T-cell (primary cell): ENCODE results near the gene DLEC1. TPM values are rescaled to one million over a fixed set of nuclear protein-coding genes. Genes with fewer than 3 reads are reported as not detected.
A peak's percentile ranks its signal among the peaks of the same experiment; 100 is the strongest.

Experiments
- ATAC-seq, 4 experiments: fragments of 200-7000 bp in 3 of 4; fragments of 150-1000 bp in 1 of 4; cut with Tn5 transposase; replicated peaks in 1 of 4; 1 replicate in 3 of 4; 2 replicates in 1 of 4; pipeline ENCODE4 v1.10.0; 2021; ENCODE audit warnings: moderate library complexity in 3 of 4, mild to moderate bottlenecking in 2 of 4, moderate number of reproducible peaks in 1 of 4
- CTCF ChIA-PET, 2 donors: fragments of 300-600 bp; sonication (Branson Sonifier 250); formaldehyde crosslinking; loops; one replicate each; lab custom pipeline; 2022; ENCODE audit warnings: antibody characterized with exemption in 2 of 2; lab: Charles Lee
- POLR2A ChIA-PET, 2 donors: fragments of 300-600 bp; sonication (Branson Sonifier 250); formaldehyde crosslinking; loops; one replicate each; lab custom pipeline; 2022; ENCODE audit warnings: antibody characterized with exemption in 2 of 2; lab: Charles Lee
- DNase-seq, 35 experiments: peaks; one replicate each; pipeline versions ENCODE4 v3.0.0 to v3.0.0-alpha.2; 2013 to 2023
- H3K27ac ChIP-seq: one replicate; pipeline ENCODE4 v1.5.1; 2013; ENCODE audit warnings: low read length
- H3K27me3 ChIP-seq, 2 experiments: replicated peaks in 1 of 2; 1 replicate in 1 of 2; 2 replicates in 1 of 2; pipeline versions ENCODE4 v1.6.1 to v1.7.0; 2013; ENCODE audit warnings: low read length in 1 of 2, mixed read lengths in 1 of 2; ENCODE audit not compliant: control insufficient read depth in 2 of 2, insufficient read depth in 2 of 2; ENCODE audit errors: extremely low read depth in 1 of 2
- H3K36me3 ChIP-seq, 2 donors: 1 replicate in 1 of 2; 2 replicates in 1 of 2; pipeline versions ENCODE4 v1.6.1 to v1.7.0; 2013; ENCODE audit warnings: low read length in 1 of 2; ENCODE audit not compliant: control insufficient read depth in 2 of 2, insufficient read depth in 1 of 2; ENCODE audit errors: extremely low read depth in 1 of 2
- H3K4me1 ChIP-seq, 2 experiments: 1 replicate in 1 of 2; 2 replicates in 1 of 2; pipeline versions ENCODE4 v1.6.1 to v1.7.0; 2013; ENCODE audit warnings: low read length in 2 of 2, mixed read lengths in 1 of 2; ENCODE audit not compliant: insufficient read depth in 2 of 2, control insufficient read depth in 1 of 2; ENCODE audit errors: extremely low read depth in 1 of 2
- H3K4me3 ChIP-seq, 2 donors: 1 replicate in 1 of 2; 2 replicates in 1 of 2; pipeline versions ENCODE4 v1.5.1 to v1.7.0; 2013; ENCODE audit warnings: mild to moderate bottlenecking in 2 of 2, low read length in 1 of 2, moderate library complexity in 1 of 2; ENCODE audit not compliant: control insufficient read depth in 1 of 2; ENCODE audit errors: extremely low read depth in 1 of 2
- H3K9me3 ChIP-seq: 2 replicates; pipeline ENCODE4 v1.7.0; 2013
- H3K27ac Mint-ChIP-seq, 2 donors: one replicate each; pipeline ENCODE4 v1.8.0; 2020 to 2021; ENCODE audit warnings: mild to moderate bottlenecking in 2 of 2, mixed read lengths in 2 of 2
- H3K27me3 Mint-ChIP-seq, 2 donors: one replicate each; pipeline ENCODE4 v1.8.0; 2021 to 2022; ENCODE audit warnings: mixed read lengths in 2 of 2
- H3K36me3 Mint-ChIP-seq: one replicate; pipeline ENCODE4 v1.8.0; 2021; ENCODE audit warnings: mixed read lengths
- H3K4me1 Mint-ChIP-seq, 3 donors: one replicate each; pipeline ENCODE4 v1.8.0; 2020 to 2022; ENCODE audit warnings: mixed read lengths in 3 of 3, mild to moderate bottlenecking in 1 of 3
- H3K4me3 Mint-ChIP-seq, 3 donors: one replicate each; pipeline ENCODE4 v1.8.0; 2020 to 2022; ENCODE audit warnings: mild to moderate bottlenecking in 3 of 3, mixed read lengths in 3 of 3, moderate library complexity in 3 of 3
- H3K9me3 Mint-ChIP-seq, 3 donors: one replicate each; pipeline ENCODE4 v1.8.0; 2020 to 2022; ENCODE audit warnings: mixed read lengths in 3 of 3
- WGBS: methylation state at CpG from one replicate; pipeline ENCODE4 v1.1.5; 2013; ENCODE audit warnings: missing lambda C conversion rate; ENCODE audit not compliant: insufficient coverage; 5-methylcytosine and 5-hydroxymethylcytosine counted together
- total RNA-seq, 35 experiments: library from RNA in 6 of 35; stranded (reverse) in 6 of 35; fragments of 120-200 nt in 1 of 35; gene quantifications; one replicate each; pipeline versions ENCODE4 v1.2.1 to v1.2.4 and lab custom pipeline; 2013 to 2026

The DLEC1 gene
- total RNA-seq, 5 donors from 2014 or later (not counting 1 experiment from before 2014, with no cell fraction given) = 4.7 to 21.7 (median 17.8) TPM

GRCh38 chr3:38151667-38152265 is 112.8 kb downstream of the DLEC1 start:
- POLR2A ChIA-PET = interaction anchor here in 1 of 2 donors (0.7 kb wide), 1 partner anchor 1363 kb away, joined by 4 read pairs; no protein-coding TSS in a partner anchor
- no peaks in the 10 kb centered on the region for H3K27me3 Mint-ChIP-seq
- WGBS = no CpG with 5 or more reads among the region's 3 CpGs
- Histone ChIP-seq H3K4me1 (peaks cover 0 to 19% of the 10 kb centered on the region in 2 experiments), H3K27ac (peak overlapping the region; percentile 59), H3K4me3 (no peak overlapping the region), H3K36me3 (no peaks in the 10 kb centered on the region), H3K9me3 (peaks cover 2% of the 10 kb centered on the region), H3K27me3 (no peaks in the 10 kb centered on the region)
- ATAC-seq = peak; percentile 55 to 84 (median 76)
- peaks cover 21 to 46% (median 29%) of the 10 kb centered on the region in 3 donors for H3K4me1 Mint-ChIP-seq
- peak overlapping the region; percentile 81 to 90 for H3K27ac Mint-ChIP-seq
- CTCF ChIA-PET = no interaction called here
- no peaks in the 10 kb centered on the region for H3K36me3 Mint-ChIP-seq
- peak in 2 of 35 experiments; percentile 19 to 49 for DNase-seq
- no peak overlapping the region for H3K4me3 Mint-ChIP-seq
- H3K9me3 Mint-ChIP-seq = peaks cover 0 to 6% (median 2%) of the 10 kb centered on the region in 3 donors

DNA sequence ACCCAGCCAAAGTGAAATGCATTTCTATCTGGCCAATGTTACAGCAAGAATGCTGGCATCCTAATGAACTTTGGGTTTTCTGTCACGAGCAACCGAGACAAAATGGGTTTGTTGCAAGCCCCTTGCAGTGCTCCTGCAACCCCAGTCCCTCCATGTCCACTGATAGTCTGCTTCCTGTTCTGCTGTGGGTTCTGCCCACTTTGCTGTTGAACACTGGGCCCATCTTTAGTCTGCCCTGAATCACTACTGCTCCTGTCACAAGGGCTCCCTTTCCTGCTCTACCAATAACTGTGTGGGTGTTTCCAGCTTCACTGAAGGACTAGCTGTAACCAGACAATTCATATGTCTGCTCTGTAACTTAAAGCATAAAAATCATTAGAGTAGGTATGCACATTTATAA is 113.6 kb downstream of the DLEC1 start:
- H3K4me3 Mint-ChIP-seq = no peak overlapping the region
- peaks cover 0 to under 1% (median 0%) of the 10 kb centered on the region in 3 donors for H3K9me3 Mint-ChIP-seq
- Histone ChIP-seq H3K27me3 (no peaks in the 10 kb centered on the region), H3K36me3 (no peaks in the 10 kb centered on the region), H3K9me3 (no peaks in the 10 kb centered on the region), H3K27ac (peak overlapping the region; percentile 2), H3K4me1 (peaks cover 0 to 19% of the 10 kb centered on the region in 2 experiments), H3K4me3 (no peak overlapping the region)
- no peaks in the 10 kb centered on the region for H3K27me3 Mint-ChIP-seq
- ChIA-PET POLR2A (no interaction called here), CTCF (no interaction called here)
- ATAC-seq (no peak), DNase-seq (no peak)
- no peaks in the 10 kb centered on the region for H3K36me3 Mint-ChIP-seq
- H3K27ac Mint-ChIP-seq = peak overlapping the region; percentile 65 to 71
- 94% methylated on average over 2 of the region's 2 CpGs for WGBS
- H3K4me1 Mint-ChIP-seq = peaks cover 21 to 43% (median 29%) of the 10 kb centered on the region in 3 donors

DNA sequence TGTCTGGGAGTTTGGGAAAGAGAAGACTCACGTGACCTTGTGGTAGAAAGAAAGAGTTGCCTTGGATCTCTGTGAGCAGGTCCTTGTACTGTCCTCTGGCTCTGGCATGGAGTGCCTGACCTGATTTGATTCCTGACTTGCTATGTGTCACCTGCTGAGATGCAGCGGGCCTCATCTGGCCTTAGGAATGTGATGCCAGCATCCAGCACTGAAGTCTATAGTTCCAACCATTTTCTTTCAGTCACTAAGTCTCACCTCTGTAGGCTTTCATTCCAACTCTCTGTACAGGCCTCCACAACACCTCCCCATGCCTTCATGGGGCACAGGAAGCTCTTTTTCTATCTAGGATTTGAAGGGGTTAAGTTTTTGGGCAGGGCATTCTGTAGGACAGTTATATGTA is 114.2 kb downstream of the DLEC1 start:
- DNase-seq (no peak), ATAC-seq (no peak)
- no peaks in the 10 kb centered on the region for H3K36me3 ChIP-seq
- Mint-ChIP-seq H3K4me3 (no peak overlapping the region), H3K27ac (no peak overlapping the region), H3K36me3 (no peaks in the 10 kb centered on the region), H3K4me1 (peaks cover 15 to 39% (median 27%) of the 10 kb centered on the region in 3 donors), H3K27me3 (no peaks in the 10 kb centered on the region), H3K9me3 (no peaks in the 10 kb centered on the region)
- WGBS = no CpG with 5 or more reads among the region's 2 CpGs
- no peak overlapping the region for H3K4me3 ChIP-seq
- H3K27me3 ChIP-seq = no peaks in the 10 kb centered on the region
- H3K4me1 ChIP-seq = peaks cover 0 to 19% of the 10 kb centered on the region in 2 experiments
- ChIA-PET POLR2A (no interaction called here), CTCF (interaction anchor here in 1 of 2 donors (1.0 kb wide), 1 partner anchor 10 kb away, joined by 4 read pairs; no protein-coding TSS in a partner anchor)
- H3K27ac ChIP-seq = no peak overlapping the region
- no peaks in the 10 kb centered on the region for H3K9me3 ChIP-seq

- Histone ChIP-seq H3K9me3 (no peaks in the 10 kb centered on the region), H3K36me3 (no peaks in the 10 kb centered on the region), H3K27ac (no peak overlapping the region), H3K4me3 (no peak overlapping the region), H3K27me3 (no peaks in the 10 kb centered on the region), H3K4me1 (peaks cover 0 to 19% of the 10 kb centered on the region in 2 experiments)
- CTCF ChIA-PET = interaction anchor here in 1 of 2 donors (1.0 kb wide), 1 partner anchor 9 kb away, joined by 4 read pairs; no protein-coding TSS in a partner anchor
- Mint-ChIP-seq H3K4me1 (peaks cover 15 to 37% (median 26%) of the 10 kb centered on the region in 3 donors), H3K27ac (no peak overlapping the region), H3K9me3 (no peaks in the 10 kb centered on the region), H3K4me3 (no peak overlapping the region), H3K27me3 (no peaks in the 10 kb centered on the region), H3K36me3 (no peaks in the 10 kb centered on the region)
- ATAC-seq (no peak), DNase-seq (no peak)
- POLR2A ChIA-PET = interaction anchor here (0.7 to 1.0 kb wide), 3 partner anchors 10 to 1194 kb away, joined by 3 to 4 read pairs (median 3); partner anchors contain the start of gene OXSR1 (in 1 of the 2)
- 90% methylated on average over 2 of the region's 2 CpGs for WGBS
Measured at GRCh38 chr3:38154033-38154494, 115.1 kb downstream of the DLEC1 start.

DNA sequence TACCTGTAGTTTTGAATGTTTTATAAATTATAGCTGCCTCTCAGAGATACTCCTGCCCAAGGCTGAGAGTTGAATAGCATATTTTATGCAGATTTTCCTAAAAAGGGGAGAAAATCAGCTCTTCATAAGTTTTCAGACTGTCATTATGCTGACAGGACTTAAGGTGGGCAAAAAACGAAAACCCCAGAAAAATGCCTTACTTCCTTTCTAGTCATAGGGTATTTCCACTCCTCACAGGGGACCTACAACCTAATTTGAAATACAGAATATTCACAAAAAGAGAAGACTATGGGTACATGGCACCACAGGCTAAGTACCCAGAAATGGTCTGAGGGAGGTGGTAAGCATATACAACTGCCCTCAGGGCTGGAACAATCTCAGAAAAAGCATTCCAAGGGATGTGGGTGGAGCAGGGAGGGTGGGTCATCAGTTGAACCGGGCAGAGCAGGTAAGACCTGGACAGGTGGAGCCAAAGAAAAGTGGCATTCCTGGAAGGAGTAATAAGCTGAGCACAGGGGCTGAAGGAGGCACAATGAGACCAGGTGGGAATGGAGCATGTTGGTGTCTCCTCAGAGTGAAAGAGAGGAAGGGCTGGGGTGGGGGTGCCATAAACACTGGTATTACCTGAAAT is 115.7 kb downstream of the DLEC1 start:
- Histone ChIP-seq H3K4me3 (no peak overlapping the region), H3K4me1 (peaks cover 0 to 19% of the 10 kb centered on the region in 2 experiments), H3K36me3 (no peaks in the 10 kb centered on the region), H3K9me3 (no peaks in the 10 kb centered on the region), H3K27me3 (no peaks in the 10 kb centered on the region), H3K27ac (no peak overlapping the region)
- Mint-ChIP-seq H3K4me3 (no peak overlapping the region), H3K4me1 (peaks cover 15 to 31% (median 21%) of the 10 kb centered on the region in 3 donors), H3K9me3 (no peaks in the 10 kb centered on the region), H3K27ac (no peak overlapping the region), H3K27me3 (no peaks in the 10 kb centered on the region), H3K36me3 (no peaks in the 10 kb centered on the region)
- CTCF ChIA-PET = no interaction called here
- ATAC-seq (no peak), DNase-seq (no peak)
- WGBS = 88% methylated on average over 1 of the region's 2 CpGs
- POLR2A ChIA-PET = interaction anchor here (0.7 to 1.0 kb wide), 3 partner anchors 10 to 1195 kb away, joined by 3 read pairs; no protein-coding TSS in a partner anchor

DNA sequence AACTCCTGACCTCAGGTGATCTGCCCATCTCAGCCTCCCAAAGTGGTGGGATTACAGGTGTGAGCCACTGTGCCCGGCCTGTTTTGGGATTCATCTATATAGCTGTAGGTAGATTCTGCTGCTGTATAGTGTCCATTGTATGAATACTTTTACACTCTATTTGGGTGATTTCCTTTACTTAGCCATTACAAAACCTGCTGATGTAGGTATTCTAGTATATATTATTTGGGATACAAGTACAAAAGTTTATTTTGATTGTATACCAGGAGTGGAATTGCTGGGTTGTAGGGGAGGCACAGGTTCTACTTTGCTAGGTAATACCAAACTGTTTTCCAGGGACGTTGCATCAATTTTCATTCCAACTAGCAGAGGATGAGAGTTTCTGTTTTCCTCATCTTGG is 116.8 kb downstream of the DLEC1 start:
- H3K27ac Mint-ChIP-seq = no peak overlapping the region
- no peak for ATAC-seq

More for the DNA sequence above, 116.8 kb downstream of the DLEC1 start:
- no peaks in the 10 kb centered on the region for H3K27me3 Mint-ChIP-seq
- DNase-seq = no peak
- CTCF ChIA-PET = no interaction called here
- no CpG with 5 or more reads among the region's 2 CpGs for WGBS
- no peaks in the 10 kb centered on the region for H3K36me3 ChIP-seq
- H3K4me1 Mint-ChIP-seq = peaks cover 12 to 27% (median 17%) of the 10 kb centered on the region in 3 donors
- no peaks in the 10 kb centered on the region for H3K9me3 Mint-ChIP-seq
- H3K27ac ChIP-seq = no peak overlapping the region
- no peak overlapping the region for H3K4me3 ChIP-seq
- H3K9me3 ChIP-seq = no peaks in the 10 kb centered on the region
- no peaks in the 10 kb centered on the region for H3K36me3 Mint-ChIP-seq
- H3K27me3 ChIP-seq = no peaks in the 10 kb centered on the region
- peaks cover 0 to 19% of the 10 kb centered on the region in 2 experiments for H3K4me1 ChIP-seq
- POLR2A ChIA-PET = interaction anchor here in 1 of 2 donors (0.7 kb wide), 1 partner anchor 64 kb away, joined by 3 read pairs; no protein-coding TSS in a partner anchor
- H3K4me3 Mint-ChIP-seq = no peak overlapping the region
